ENCODE data around the gene TICRR. TPM values are rescaled to one million over a fixed set of nuclear protein-coding genes. Genes with fewer than 3 reads are reported as not detected.

TICRR gene
- total and polyA plus RNA-seq, 7 experiments from 2014 or later: 0.11 to 15.5 (median 0.19) TPM; not detected in 1

- H3K36me3 ChIP-seq (ENCODE audit: control insufficient read depth in 2 of 3, insufficient read depth in 3 of 3, low read length in 3 of 3): no peaks in the 10 kb centered on the region
- Mint-ChIP-seq H3K36me3 (peaks cover 0 to 3% (median 0%) of the 10 kb centered on the region in 5 donors), H3K27me3 (peaks cover 31 to 68% (median 61%) of the 10 kb centered on the region in 5 donors), H3K9me3 (peaks cover 0 to 4% (median 0%) of the 10 kb centered on the region in 11 donors), H3K4me3 (no peak overlapping the region), H3K27ac (no peak overlapping the region), H3K4me1 (peaks cover 6 to 14% (median 10%) of the 10 kb centered on the region in 7 donors)
- H3K27ac ChIP-seq (ENCODE audit: low read depth, low read length): no peak overlapping the region
- H3K4me3 ChIP-seq (ENCODE audit: low read length): no peak overlapping the region
- peaks cover 0 to 4% of the 10 kb centered on the region in 2 donors for H3K4me1 ChIP-seq (ENCODE audit: control insufficient read depth in 2 of 2, insufficient read depth in 2 of 2, low read length in 2 of 2)
- H3K9me3 ChIP-seq (ENCODE audit: control insufficient read depth in 2 of 3, low read length in 3 of 3): no peaks in the 10 kb centered on the region
- DNase-seq (no peak), ATAC-seq (no peak)
- intact Hi-C loops (cut with micrococcal nuclease): no loop called here
- CTCF ChIA-PET: no interaction called here
- POLR2A ChIA-PET: no interaction called here
- peaks cover 0 to 3% of the 10 kb centered on the region in 2 donors for H3K27me3 ChIP-seq (ENCODE audit: control insufficient read depth in 2 of 2, insufficient read depth in 2 of 2, low read length in 2 of 2)
Measured at GRCh38 chr15:89659295-89659694, 84.0 kb downstream of the TICRR start.

DNA sequence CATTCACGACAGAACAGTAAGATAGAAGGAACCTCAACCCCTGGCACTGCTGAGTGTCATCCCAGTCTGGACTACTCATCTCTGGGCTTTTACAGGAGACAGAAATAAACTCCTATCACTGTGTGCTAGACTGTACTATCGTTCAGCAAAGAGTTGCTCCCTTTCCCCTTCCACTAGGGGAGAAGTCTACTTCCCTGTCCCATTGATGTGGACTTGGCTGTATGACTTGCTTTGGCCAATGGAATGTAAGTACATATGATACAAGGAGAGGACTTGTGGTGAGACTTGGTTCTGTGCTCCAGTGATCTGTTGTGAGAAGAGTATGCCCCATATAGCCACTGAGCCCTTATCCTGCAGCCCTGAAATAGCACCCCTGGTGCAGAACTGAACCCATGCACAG, 85.3 kb downstream of the TICRR start:
- ATAC-seq (no peak), DNase-seq (no peak)
- Histone ChIP-seq H3K27me3 (ENCODE audit: control insufficient read depth in 2 of 2, insufficient read depth in 2 of 2, low read length in 2 of 2) (no peaks in the 10 kb centered on the region), H3K36me3 (ENCODE audit: control insufficient read depth in 2 of 3, insufficient read depth in 3 of 3, low read length in 3 of 3) (no peaks in the 10 kb centered on the region), H3K4me1 (ENCODE audit: control insufficient read depth in 2 of 2, insufficient read depth in 2 of 2, low read length in 2 of 2) (no peaks in the 10 kb centered on the region), H3K27ac (ENCODE audit: low read depth, low read length) (no peak overlapping the region), H3K4me3 (ENCODE audit: low read length) (no peak overlapping the region), H3K9me3 (ENCODE audit: control insufficient read depth in 2 of 3, low read length in 3 of 3) (no peaks in the 10 kb centered on the region)
- Mint-ChIP-seq H3K27ac (no peak overlapping the region), H3K27me3 (peaks cover 33 to 70% (median 61%) of the 10 kb centered on the region in 5 donors), H3K36me3 (peaks cover 0 to 3% (median 0%) of the 10 kb centered on the region in 5 donors), H3K4me1 (peaks cover 0 to 9% (median 6%) of the 10 kb centered on the region in 7 donors), H3K4me3 (no peak overlapping the region), H3K9me3 (no peaks in the 10 kb centered on the region)
- ChIA-PET POLR2A (no interaction called here), CTCF (interaction anchor here (0.6 kb wide), 1 partner anchor 533 kb away, joined by 3 read pairs; no protein-coding TSS in a partner anchor)
- intact Hi-C loops (cut with micrococcal nuclease): no loop called here

- Mint-ChIP-seq H3K27ac (no peak overlapping the region), H3K27me3 (peaks cover 18 to 54% (median 48%) of the 10 kb centered on the region in 5 donors), H3K9me3 (no peaks in the 10 kb centered on the region), H3K4me3 (no peak overlapping the region), H3K36me3 (peaks cover 0 to 4% (median 0%) of the 10 kb centered on the region in 5 donors), H3K4me1 (peaks cover 0 to 5% (median 0%) of the 10 kb centered on the region in 7 donors)
- Histone ChIP-seq H3K9me3 (ENCODE audit: control insufficient read depth in 2 of 3, low read length in 3 of 3) (no peaks in the 10 kb centered on the region), H3K27ac (ENCODE audit: low read depth, low read length) (no peak overlapping the region), H3K36me3 (ENCODE audit: control insufficient read depth in 2 of 3, insufficient read depth in 3 of 3, low read length in 3 of 3) (no peaks in the 10 kb centered on the region), H3K4me3 (ENCODE audit: low read length) (no peak overlapping the region), H3K4me1 (ENCODE audit: control insufficient read depth in 2 of 2, insufficient read depth in 2 of 2, low read length in 2 of 2) (no peaks in the 10 kb centered on the region), H3K27me3 (ENCODE audit: control insufficient read depth in 2 of 2, insufficient read depth in 2 of 2, low read length in 2 of 2) (no peaks in the 10 kb centered on the region)
- intact Hi-C loops (cut with micrococcal nuclease): no loop called here
- ChIA-PET CTCF (no interaction called here), POLR2A (no interaction called here)
- ATAC-seq: no peak
- DNase-seq: no peak
Measured at GRCh38 chr15:89662893-89663626, 87.8 kb downstream of the TICRR start.

DNA sequence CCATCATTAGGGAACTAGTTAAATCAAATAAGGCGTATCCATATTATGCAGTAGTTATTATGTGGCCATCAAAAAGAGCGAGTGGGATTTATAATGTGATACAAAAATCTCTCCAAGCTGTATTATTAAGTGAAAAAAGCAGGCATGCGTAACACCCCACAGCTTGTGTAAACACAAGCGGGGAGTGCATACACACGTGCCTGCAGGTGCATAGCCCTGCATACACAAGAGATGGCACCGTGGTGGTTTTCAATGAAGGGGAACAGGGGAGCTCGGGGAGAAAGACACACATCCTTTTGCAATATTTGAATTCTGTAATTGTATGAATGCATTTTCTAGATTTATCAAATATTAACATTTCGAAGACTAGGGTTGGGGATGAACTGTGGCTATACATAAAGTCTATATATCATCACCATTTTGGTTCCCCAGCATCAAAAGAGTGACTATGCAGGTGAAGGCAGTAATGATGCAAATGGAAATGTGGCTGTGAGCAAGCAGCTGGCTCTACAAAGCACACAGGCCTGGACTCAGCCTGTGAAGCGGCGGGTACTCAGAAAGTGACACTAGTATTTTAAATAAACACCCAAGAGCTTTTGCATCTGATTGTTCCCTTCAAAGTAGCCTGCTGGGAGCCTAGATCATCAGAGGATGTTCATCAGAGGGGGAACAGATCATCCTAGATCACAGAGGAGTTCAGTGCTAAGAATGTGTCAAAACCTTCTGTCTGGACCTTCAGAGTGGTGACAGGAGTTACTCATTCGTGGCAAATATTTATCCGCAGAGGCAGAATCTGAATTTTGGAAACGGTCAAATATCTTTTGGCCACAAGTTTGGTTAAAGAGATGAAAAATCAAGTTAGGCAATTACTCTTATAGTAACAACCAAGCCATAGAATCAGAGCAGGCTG, 89.4 kb downstream of the TICRR start:
- peaks cover 18 to 48% (median 44%) of the 10 kb centered on the region in 5 donors for H3K27me3 Mint-ChIP-seq
- POLR2A ChIA-PET: interaction anchor here (0.5 kb wide), 1 partner anchor 153 kb away, joined by 4 read pairs; no protein-coding TSS in a partner anchor
- H3K27ac Mint-ChIP-seq: no peak overlapping the region
- H3K36me3 ChIP-seq (ENCODE audit: control insufficient read depth in 2 of 3, insufficient read depth in 3 of 3, low read length in 3 of 3): no peaks in the 10 kb centered on the region
- no peak for ATAC-seq
- no peaks in the 10 kb centered on the region for H3K27me3 ChIP-seq (ENCODE audit: control insufficient read depth in 2 of 2, insufficient read depth in 2 of 2, low read length in 2 of 2)
- intact Hi-C loops (cut with micrococcal nuclease): no loop called here
- no peaks in the 10 kb centered on the region for H3K4me1 ChIP-seq (ENCODE audit: control insufficient read depth in 2 of 2, insufficient read depth in 2 of 2, low read length in 2 of 2)
- DNase-seq: no peak
- no peak overlapping the region for H3K4me3 ChIP-seq (ENCODE audit: low read length)
- CTCF ChIA-PET: no interaction called here
- peaks cover 0 to 5% (median 0%) of the 10 kb centered on the region in 7 donors for H3K4me1 Mint-ChIP-seq
- H3K27ac ChIP-seq (ENCODE audit: low read depth, low read length): no peak overlapping the region
- H3K4me3 Mint-ChIP-seq: peak overlapping the region in 9 of 10 donors; percentile 5 to 70 (median 27)
- H3K9me3 Mint-ChIP-seq: no peaks in the 10 kb centered on the region
- H3K36me3 Mint-ChIP-seq: peaks cover 0 to 4% (median 0%) of the 10 kb centered on the region in 5 donors
- no peaks in the 10 kb centered on the region for H3K9me3 ChIP-seq (ENCODE audit: control insufficient read depth in 2 of 3, low read length in 3 of 3)

DNA sequence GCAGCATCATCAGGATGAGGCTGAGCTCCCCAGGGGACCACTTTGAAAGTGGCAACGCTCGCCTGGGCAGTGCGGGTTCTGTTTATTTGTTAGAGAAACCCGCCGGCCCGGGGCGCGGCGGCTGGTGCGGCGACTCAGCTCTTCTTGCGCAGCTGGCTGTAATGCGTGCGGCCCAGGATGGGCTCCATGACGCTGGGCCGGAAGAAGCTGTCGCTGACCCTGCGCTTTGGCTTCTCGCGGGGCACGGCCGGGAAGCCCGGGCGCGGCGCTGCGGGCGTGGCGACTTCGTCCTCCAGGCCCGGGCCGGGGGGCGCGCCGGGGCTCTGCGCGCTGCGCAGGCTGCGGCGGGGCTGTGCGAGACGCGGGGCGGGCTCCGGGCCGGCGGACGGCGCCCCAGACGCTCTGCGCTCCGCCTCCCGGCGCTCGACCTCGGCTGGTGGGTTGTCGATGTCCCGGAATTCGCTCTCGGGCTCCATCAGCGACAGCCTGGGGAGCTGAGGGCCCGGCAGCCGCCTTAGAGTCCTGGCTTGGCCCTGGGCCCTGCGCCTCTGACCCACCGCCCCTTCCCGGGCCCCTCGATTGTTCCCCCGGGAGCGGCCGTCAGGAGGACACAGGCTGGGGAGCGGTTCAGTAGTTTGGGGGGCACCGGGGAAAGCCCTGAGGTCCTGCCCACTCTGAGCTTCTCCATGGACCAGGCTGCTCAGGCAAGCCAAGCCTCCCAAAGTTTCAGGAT, 90.3 kb downstream of the TICRR start:
- DNase-seq (peak in 1 of 9 donors; percentile 34), ATAC-seq (peak; percentile 31)
- no peaks in the 10 kb centered on the region for H3K9me3 ChIP-seq (ENCODE audit: control insufficient read depth in 2 of 3, low read length in 3 of 3)
- H3K4me3 ChIP-seq (ENCODE audit: low read length): no peak overlapping the region
- ChIA-PET CTCF (no interaction called here), POLR2A (no interaction called here)
- intact Hi-C loops (cut with micrococcal nuclease): no loop called here
- Mint-ChIP-seq H3K36me3 (peaks cover 0 to 4% (median 0%) of the 10 kb centered on the region in 5 donors), H3K9me3 (no peaks in the 10 kb centered on the region), H3K27ac (no peak overlapping the region), H3K4me1 (peaks cover 0 to 5% (median 3%) of the 10 kb centered on the region in 7 donors), H3K27me3 (peaks cover 18 to 40% (median 36%) of the 10 kb centered on the region in 5 donors), H3K4me3 (peak overlapping the region in 2 of 10 donors; percentile 19 to 35)
- no peak overlapping the region for H3K27ac ChIP-seq (ENCODE audit: low read depth, low read length)
- no peaks in the 10 kb centered on the region for H3K36me3 ChIP-seq (ENCODE audit: control insufficient read depth in 2 of 3, insufficient read depth in 3 of 3, low read length in 3 of 3)
- H3K4me1 ChIP-seq (ENCODE audit: control insufficient read depth in 2 of 2, insufficient read depth in 2 of 2, low read length in 2 of 2): no peaks in the 10 kb centered on the region
- no peaks in the 10 kb centered on the region for H3K27me3 ChIP-seq (ENCODE audit: control insufficient read depth in 2 of 2, insufficient read depth in 2 of 2, low read length in 2 of 2)

DNA sequence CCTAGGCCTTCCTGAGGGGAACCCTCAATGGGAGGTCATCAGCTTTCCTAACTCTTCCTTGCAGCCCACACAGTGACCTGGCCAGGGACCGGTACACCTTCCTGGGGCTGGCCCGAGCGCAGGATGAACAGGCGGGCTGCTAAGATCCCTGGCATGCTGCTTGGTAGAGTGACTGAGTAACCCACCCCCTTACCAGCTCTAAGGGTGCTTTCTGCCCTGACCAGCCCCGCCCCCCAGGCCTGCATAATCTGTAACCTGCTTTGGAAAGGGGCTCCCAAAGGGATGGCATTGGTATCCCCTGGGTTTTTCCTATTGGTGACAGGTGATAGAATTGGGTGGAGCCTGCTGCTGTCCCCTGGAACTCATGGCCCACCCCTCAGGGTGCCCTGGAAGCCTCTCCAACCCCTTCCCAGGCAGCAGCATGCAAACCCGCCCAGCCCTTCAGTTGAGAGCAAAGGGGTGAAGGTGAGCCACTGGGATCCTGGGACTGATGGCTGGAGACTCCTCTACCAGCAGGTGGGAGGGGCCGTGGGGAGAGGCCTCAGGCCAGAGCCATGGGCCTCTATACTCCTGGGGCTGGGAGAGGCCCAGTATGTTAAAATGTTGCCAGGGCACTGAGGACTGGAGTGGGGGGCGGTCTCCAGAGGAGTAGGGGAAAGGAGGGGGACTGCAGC, 91.1 kb downstream of the TICRR start:
- intact Hi-C loops (cut with micrococcal nuclease): no loop called here
- Mint-ChIP-seq H3K27ac (no peak overlapping the region), H3K4me1 (peaks cover 0 to 5% (median 4%) of the 10 kb centered on the region in 7 donors), H3K36me3 (peaks cover 0 to 4% (median 0%) of the 10 kb centered on the region in 5 donors), H3K27me3 (peaks cover 18 to 39% (median 29%) of the 10 kb centered on the region in 5 donors), H3K9me3 (no peaks in the 10 kb centered on the region), H3K4me3 (peak overlapping the region in 2 of 10 donors; percentile 19 to 35)
- Histone ChIP-seq H3K4me1 (ENCODE audit: control insufficient read depth in 2 of 2, insufficient read depth in 2 of 2, low read length in 2 of 2) (no peaks in the 10 kb centered on the region), H3K9me3 (ENCODE audit: control insufficient read depth in 2 of 3, low read length in 3 of 3) (no peaks in the 10 kb centered on the region), H3K36me3 (ENCODE audit: control insufficient read depth in 2 of 3, insufficient read depth in 3 of 3, low read length in 3 of 3) (no peaks in the 10 kb centered on the region), H3K27ac (ENCODE audit: low read depth, low read length) (no peak overlapping the region), H3K27me3 (ENCODE audit: control insufficient read depth in 2 of 2, insufficient read depth in 2 of 2, low read length in 2 of 2) (no peaks in the 10 kb centered on the region), H3K4me3 (ENCODE audit: low read length) (no peak overlapping the region)
- DNase-seq (no peak), ATAC-seq (no peak)
- POLR2A ChIA-PET: no interaction called here
- CTCF ChIA-PET: no interaction called here

Measured in naive thymus-derived CD4-positive, alpha-beta T cell (primary cell).